Activated effector memory CD4-positive, alpha-beta T cell treated with anti-CD3 and anti-CD28 coated beads, Interleukin-2, amount 50 U/mL, for 16 hours (primary cell): ENCODE measurements around the gene GRIN3B.

Source experiments
- DNase-seq: peaks from one replicate; pipeline ENCODE4 v3.0.0-alpha.2; 2020

The GRIN3B gene

GRCh38 chr19:1046117-1046626, 46.0 kb downstream of the GRIN3B start:
- no peak for DNase-seq

- DNase-seq, result no peak
Measured at GRCh38 chr19:1046836-1047695, 46.8 kb downstream of the GRIN3B start.

GRCh38 chr19:1047696-1048147, 47.5 kb downstream of the GRIN3B start:
- no peak for DNase-seq

GRCh38 chr19:1049106-1049505, 48.9 kb downstream of the GRIN3B start:
- no peak for DNase-seq

GRCh38 chr19:1049800-1050199, 49.6 kb downstream of the GRIN3B start:
- no peak for DNase-seq

GRCh38 chr19:1050989-1051788, 51.0 kb downstream of the GRIN3B start:
- DNase-seq, result no peak

- DNase-seq, result no peak
Measured at GRCh38 chr19:1051791-1052190, 51.6 kb downstream of the GRIN3B start.

GRCh38 chr19:1052349-1052975, 52.2 kb downstream of the GRIN3B start:
- DNase-seq, result no peak

GRCh38 chr19:1053176-1054101, 53.2 kb downstream of the GRIN3B start:
- no peak for DNase-seq

- no peak for DNase-seq
Measured at GRCh38 chr19:1054102-1055027, 54.1 kb downstream of the GRIN3B start.

GRCh38 chr19:1055028-1055425, 54.8 kb downstream of the GRIN3B start:
- no peak for DNase-seq

GRCh38 chr19:1055886-1056620, 55.8 kb downstream of the GRIN3B start:
- no peak for DNase-seq

- peak; percentile 83 for DNase-seq
Measured at GRCh38 chr19:1057176-1057855, 57.1 kb downstream of the GRIN3B start.

- DNase-seq, result no peak
Measured at GRCh38 chr19:1058112-1058511, 57.9 kb downstream of the GRIN3B start.
